ENCODE measurements around the gene ZER1. TPM values are rescaled to one million over a fixed set of nuclear protein-coding genes. Genes with fewer than 3 reads are reported as not detected.

ZER1 gene
- total RNA-seq, 1 donor from 2014 or later: 8.7 TPM

- Histone ChIP-seq H3K36me3 (ENCODE audit: control insufficient read depth, insufficient read depth, low read length) (peaks cover 2% of the 10 kb centered on the region), H3K27me3 (ENCODE audit: control insufficient read depth, insufficient read depth, low read length) (no peaks in the 10 kb centered on the region), H3K4me3 (ENCODE audit: low read depth, low read length) (no peak overlapping the region)
- no peak for DNase-seq (ENCODE audit: low read depth)
- no peak for TF ChIP-seq CTCF (IDR thresholded peaks at IDR 0.05; ENCODE audit: insufficient read depth, low read length, severe bottlenecking)
- FAIRE-seq: no peak
Measured at GRCh38 chr9:128764361-128764760, 7.4 kb downstream of the ZER1 start.

- Histone ChIP-seq H3K27me3 (ENCODE audit: control insufficient read depth, insufficient read depth, low read length) (no peaks in the 10 kb centered on the region), H3K36me3 (ENCODE audit: control insufficient read depth, insufficient read depth, low read length) (peaks cover 2% of the 10 kb centered on the region), H3K4me3 (ENCODE audit: low read depth, low read length) (no peak overlapping the region)
- DNase-seq (ENCODE audit: low read depth) (no peak), FAIRE-seq (no peak)
- TF ChIP-seq CTCF (IDR thresholded peaks at IDR 0.05; ENCODE audit: insufficient read depth, low read length, severe bottlenecking): no peak
Measured at GRCh38 chr9:128762671-128763449, 8.9 kb downstream of the ZER1 start.

- Histone ChIP-seq H3K27me3 (ENCODE audit: control insufficient read depth, insufficient read depth, low read length) (no peaks in the 10 kb centered on the region), H3K36me3 (ENCODE audit: control insufficient read depth, insufficient read depth, low read length) (peaks cover 9% of the 10 kb centered on the region), H3K4me3 (ENCODE audit: low read depth, low read length) (no peak overlapping the region)
- no peak for TF ChIP-seq CTCF (IDR thresholded peaks at IDR 0.05; ENCODE audit: insufficient read depth, low read length, severe bottlenecking)
- DNase-seq (ENCODE audit: low read depth) (no peak), FAIRE-seq (no peak)
Measured at GRCh38 chr9:128757602-128758001, 14.1 kb downstream of the ZER1 start.

GRCh38 chr9:128753627-128754026 is 18.1 kb downstream of the ZER1 start:
- H3K27me3 ChIP-seq (ENCODE audit: control insufficient read depth, insufficient read depth, low read length): no peaks in the 10 kb centered on the region
- no peak for TF ChIP-seq CTCF (IDR thresholded peaks at IDR 0.05; ENCODE audit: insufficient read depth, low read length, severe bottlenecking)
- DNase-seq (ENCODE audit: low read depth) (no peak), FAIRE-seq (no peak)
- H3K4me3 ChIP-seq (ENCODE audit: low read depth, low read length): no peak overlapping the region
- peaks cover 17% of the 10 kb centered on the region for H3K36me3 ChIP-seq (ENCODE audit: control insufficient read depth, insufficient read depth, low read length)

GRCh38 chr9:128750926-128751595 is 20.7 kb downstream of the ZER1 start:
- H3K36me3 ChIP-seq (ENCODE audit: control insufficient read depth, insufficient read depth, low read length): peaks cover 17% of the 10 kb centered on the region
- FAIRE-seq: no peak
- H3K4me3 ChIP-seq (ENCODE audit: low read depth, low read length): no peak overlapping the region
- no peak for TF ChIP-seq CTCF (IDR thresholded peaks at IDR 0.05; ENCODE audit: insufficient read depth, low read length, severe bottlenecking)
- H3K27me3 ChIP-seq (ENCODE audit: control insufficient read depth, insufficient read depth, low read length): no peaks in the 10 kb centered on the region
- DNase-seq (ENCODE audit: low read depth): no peak

All from bronchial epithelial cell (primary cell).